Measurements from ENCODE around the gene SMARCD3.

DNA sequence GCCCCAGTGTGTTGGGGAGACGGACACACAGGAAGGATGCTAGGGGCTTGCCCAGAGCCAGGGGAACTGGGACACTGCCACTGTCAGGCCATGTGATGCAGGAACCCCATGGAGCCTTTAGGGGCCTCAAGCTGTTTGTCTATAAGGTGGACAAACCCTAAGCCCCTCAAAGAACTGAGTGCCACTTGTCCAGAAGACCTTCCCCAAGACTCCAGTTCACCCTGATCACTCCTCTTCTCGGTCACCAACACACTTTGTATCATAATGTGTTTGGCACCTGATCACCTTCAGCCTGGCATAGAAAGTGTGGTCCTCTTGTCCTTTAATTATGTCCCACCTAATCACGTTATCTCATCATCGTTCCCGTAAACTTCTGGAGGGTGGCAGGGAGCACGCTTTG is 38.9 kb downstream of the SMARCD3 start:
- TF ChIP-seq CTCF (conservative IDR thresholded peaks at IDR 0.05; ENCODE audit: low read length): no peak
- no peak for TF ChIP-seq EZH2phosphoT487 (IDR thresholded peaks at IDR 0.05; ENCODE audit: borderline replicate concordance, low read depth, low read length)
